GM19240 (cell line): ENCODE results near the gene KRT83.
"Not testable (repeated sequence)": the region's sequence is repeated elsewhere in the genome, so short reads cannot be mapped to it uniquely, and the experiment has no call there.

Experiments used
- DNase-seq: peaks from one replicate; pipeline ENCODE4 v3.0.0; 2011; ENCODE audit warnings: low spot score; ENCODE audit not compliant: insufficient read length

The KRT83 gene

GRCh38 chr12:52310622-52311284 is 10.4 kb downstream of the KRT83 start:
- DNase-seq = no peak

GRCh38 chr12:52308806-52309425 is 12.3 kb downstream of the KRT83 start:
- no peak for DNase-seq

- no peak for DNase-seq
These were observed 13.1 kb downstream of the KRT83 start for GRCh38 chr12:52307836-52308805.

- no peak for DNase-seq
These were observed 14.5 kb downstream of the KRT83 start for GRCh38 chr12:52306731-52307130.

GRCh38 chr12:52305921-52306705 is 15.1 kb downstream of the KRT83 start:
- DNase-seq = no peak

- DNase-seq = not testable (repeated sequence)
These were observed 16.2 kb downstream of the KRT83 start for GRCh38 chr12:52304941-52305411.

- not testable (repeated sequence) for DNase-seq
These were observed 18.8 kb downstream of the KRT83 start for GRCh38 chr12:52302242-52302914.

- not testable (repeated sequence) for DNase-seq
These were observed 19.5 kb downstream of the KRT83 start for GRCh38 chr12:52301721-52302120.

GRCh38 chr12:52300796-52301691 is 20.2 kb downstream of the KRT83 start:
- DNase-seq = no peak

- no peak for DNase-seq
These were observed 22.5 kb downstream of the KRT83 start for GRCh38 chr12:52298677-52299190.

- DNase-seq = no peak
These were observed 24.5 kb downstream of the KRT83 start for GRCh38 chr12:52296572-52297215.

- no peak for DNase-seq
These were observed 25.5 kb downstream of the KRT83 start for GRCh38 chr12:52295663-52296062.

GRCh38 chr12:52294803-52295202 is 26.4 kb downstream of the KRT83 start:
- no peak for DNase-seq

GRCh38 chr12:52293926-52294325 is 27.3 kb downstream of the KRT83 start:
- DNase-seq = no peak

GRCh38 chr12:52291267-52291935 is 29.8 kb downstream of the KRT83 start, which contains the start of gene KRT81:
KRT81 (minus strand) TSS chr12:52291534; CDS start chr12:52291465, 69 bp downstream.
- DNase-seq = no peak

- not testable (repeated sequence) for DNase-seq
These were observed 30.6 kb downstream of the KRT83 start for GRCh38 chr12:52290483-52291134.
